ENCODE results near the gene TRIM67.

Gene TRIM67

GRCh38 chr1:231236938-231237337 is 75.1 kb downstream of the TRIM67 start:
- no peak overlapping the region for H3K4me3 ChIP-seq (replicated peaks; ENCODE audit: low read depth, low read length)
- DNase-seq (ENCODE audit: low read depth), result no peak
- TF ChIP-seq CTCF (IDR thresholded peaks at IDR 0.05; ENCODE audit: low read length, missing control alignments), result no peak

GRCh38 chr1:231238298-231238697 is 76.4 kb downstream of the TRIM67 start:
- no peak overlapping the region for H3K4me3 ChIP-seq (replicated peaks; ENCODE audit: low read depth, low read length)
- DNase-seq (ENCODE audit: low read depth), result no peak
- TF ChIP-seq CTCF (IDR thresholded peaks at IDR 0.05; ENCODE audit: low read length, missing control alignments), result no peak

GRCh38 chr1:231240531-231240882 is 78.6 kb downstream of the TRIM67 start:
- no peak for TF ChIP-seq CTCF (IDR thresholded peaks at IDR 0.05; ENCODE audit: low read length, missing control alignments)
- no peak for DNase-seq (ENCODE audit: low read depth)
- peak overlapping the region; percentile 97 for H3K4me3 ChIP-seq (replicated peaks; ENCODE audit: low read depth, low read length)

GRCh38 chr1:231240883-231241735 is 79.3 kb downstream of the TRIM67 start, which contains the start of gene GNPAT:
TSS of gene GNPAT (plus strand) at chr1:231241212. CDS start at chr1:231241379, 167 bp downstream.
- no peak for TF ChIP-seq CTCF (IDR thresholded peaks at IDR 0.05; ENCODE audit: low read length, missing control alignments)
- H3K4me3 ChIP-seq (replicated peaks; ENCODE audit: low read depth, low read length), result peak within 1 kb of the TSS; percentile 97
- DNase-seq (ENCODE audit: low read depth), result peak; percentile 85

GRCh38 chr1:231241750-231242149 is 79.9 kb downstream of the TRIM67 start:
- no peak for DNase-seq (ENCODE audit: low read depth)
- TF ChIP-seq CTCF (IDR thresholded peaks at IDR 0.05; ENCODE audit: low read length, missing control alignments), result no peak
- H3K4me3 ChIP-seq (replicated peaks; ENCODE audit: low read depth, low read length), result peak overlapping the region; percentile 97

GRCh38 chr1:231242516-231243198 is 80.8 kb downstream of the TRIM67 start:
- TF ChIP-seq CTCF (IDR thresholded peaks at IDR 0.05; ENCODE audit: low read length, missing control alignments), result no peak
- H3K4me3 ChIP-seq (replicated peaks; ENCODE audit: low read depth, low read length), result peak overlapping the region; percentile 97
- peak; percentile 44 for DNase-seq (ENCODE audit: low read depth)

All from fibroblast of pulmonary artery (primary cell).